Activated T-helper 1 cell treated with anti-CD3 and anti-CD28 coated beads, Interleukin-12 subunit alpha, Interleukin-12 subunit beta, Interleukin-2, Interleukin-4 antibody, amounts not matched to agents 30 ng/mL and 10 ng/mL and 1 ng/mL, durations not matched to agents 14 hours and 24 hours and 36 hours (primary cell): ENCODE measurements around the gene WTAP. TPM values are rescaled to one million over a fixed set of nuclear protein-coding genes. Genes with fewer than 3 reads are reported as not detected.
"Not testable (repeated sequence)": the region's sequence is repeated elsewhere in the genome, so short reads cannot be mapped to it uniquely, and the experiment has no call there.

Source experiments
- DNase-seq: peaks from one replicate; pipeline ENCODE4 v3.0.0; 2021; ENCODE audit warnings: low spot score
- H3K27ac Mint-ChIP-seq: one replicate; pipeline ENCODE4 v1.8.0; 2021; ENCODE audit warnings: mild to moderate bottlenecking, mixed read lengths
- H3K27me3 Mint-ChIP-seq: one replicate; pipeline ENCODE4 v1.8.0; 2022; ENCODE audit warnings: mild to moderate bottlenecking, moderate library complexity, mixed read lengths; ENCODE audit not compliant: insufficient read depth
- H3K36me3 Mint-ChIP-seq: one replicate; pipeline ENCODE4 v1.8.0; 2021; ENCODE audit warnings: low read depth, mixed read lengths
- H3K4me1 Mint-ChIP-seq: one replicate; pipeline ENCODE4 v1.8.0; 2021; ENCODE audit warnings: low read depth, mixed read lengths
- H3K4me3 Mint-ChIP-seq: one replicate; pipeline ENCODE4 v1.8.0; 2021; ENCODE audit warnings: mild to moderate bottlenecking, moderate library complexity, mixed read lengths
- H3K9me3 Mint-ChIP-seq: one replicate; pipeline ENCODE4 v1.8.0; 2021; ENCODE audit warnings: mixed read lengths
- intact Hi-C: fragments of 100-400 bp; cut with micrococcal nuclease; formaldehyde crosslinking; loops from one replicate; pipeline ENCODE4 v1.15.1; 2024
- total RNA-seq: library from RNA; stranded (reverse); gene quantifications from 2 replicates; pipeline ENCODE4 v1.2.3, GENCODE V29; 2022

WTAP gene
- total RNA-seq, 1 donor from 2014 or later, result 125 TPM

DNA sequence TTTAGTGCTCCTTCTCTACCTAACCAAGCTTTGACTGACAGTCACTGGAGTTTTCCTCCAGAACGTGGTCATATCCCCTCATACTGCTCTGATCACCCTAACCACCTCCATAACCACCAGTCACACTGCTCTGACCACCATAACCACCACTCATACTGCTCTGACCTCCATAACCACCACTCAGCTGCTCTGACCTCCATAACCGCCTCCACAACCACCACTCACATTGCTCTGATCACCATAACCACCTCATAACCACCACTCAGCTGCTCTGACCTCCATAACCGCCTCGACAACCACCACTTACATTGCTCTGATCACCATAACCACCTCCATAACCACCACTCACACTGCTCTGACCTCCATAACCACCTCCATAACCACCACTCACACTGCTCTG, 16.7 kb upstream of the WTAP start:
- intact Hi-C loops, H3K27me3 Mint-ChIP-seq, H3K4me1 Mint-ChIP-seq, H3K27ac Mint-ChIP-seq, DNase-seq, H3K9me3 Mint-ChIP-seq, H3K4me3 Mint-ChIP-seq, H3K36me3 Mint-ChIP-seq: not testable (repeated sequence)

DNA sequence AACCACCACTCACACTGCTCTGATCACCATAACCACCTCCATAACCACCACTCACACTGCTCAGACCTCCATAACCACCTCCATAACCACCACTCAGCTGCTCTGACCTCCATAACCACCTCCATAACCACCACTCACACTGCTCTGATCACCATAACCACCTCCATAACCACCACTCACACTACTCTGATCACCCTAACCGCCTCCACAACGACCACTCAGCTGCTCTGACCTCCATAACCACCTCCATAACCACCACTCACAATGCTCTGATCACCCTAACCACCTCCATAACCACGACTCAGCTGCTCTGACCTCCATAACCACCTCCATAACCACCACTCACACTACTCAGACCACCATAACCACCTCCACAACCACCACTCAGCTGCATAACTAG, 14.9 kb upstream of the WTAP start:
- intact Hi-C loops, result not testable (repeated sequence)

DNA sequence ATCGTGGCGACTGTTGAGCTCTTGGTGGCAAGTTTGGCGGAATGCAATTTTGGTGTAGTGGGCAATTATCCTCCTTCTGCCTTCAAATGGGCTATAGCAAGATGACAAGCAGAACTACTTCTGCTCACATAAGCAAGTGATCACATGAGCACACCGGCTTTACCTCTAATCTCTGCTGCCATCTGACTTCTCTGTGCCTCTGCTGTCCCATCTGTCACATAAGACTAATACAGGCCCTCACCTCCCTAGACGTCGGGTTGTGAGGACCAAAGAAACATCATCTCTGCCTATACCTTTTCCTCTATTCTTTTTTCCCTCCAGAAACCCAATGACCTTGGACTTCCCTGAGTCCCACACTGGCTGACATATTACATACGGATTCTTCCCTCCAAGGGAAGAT, 13.3 kb upstream of the WTAP start:
- intact Hi-C loops, result no loop called here
- Mint-ChIP-seq H3K4me3 (no peak overlapping the region), H3K36me3 (peaks cover 7% of the 10 kb centered on the region), H3K27me3 (peaks cover 2% of the 10 kb centered on the region), H3K27ac (no peak overlapping the region), H3K4me1 (peaks cover 17% of the 10 kb centered on the region), H3K9me3 (no peaks in the 10 kb centered on the region)
- DNase-seq, result no peak

More for the DNA sequence above, 14.9 kb upstream of the WTAP start:
- not testable (repeated sequence) for H3K4me3 Mint-ChIP-seq, DNase-seq, H3K9me3 Mint-ChIP-seq, H3K36me3 Mint-ChIP-seq, H3K27me3 Mint-ChIP-seq, H3K27ac Mint-ChIP-seq
- H3K4me1 Mint-ChIP-seq, result peaks cover 17% of the 10 kb centered on the region

DNA sequence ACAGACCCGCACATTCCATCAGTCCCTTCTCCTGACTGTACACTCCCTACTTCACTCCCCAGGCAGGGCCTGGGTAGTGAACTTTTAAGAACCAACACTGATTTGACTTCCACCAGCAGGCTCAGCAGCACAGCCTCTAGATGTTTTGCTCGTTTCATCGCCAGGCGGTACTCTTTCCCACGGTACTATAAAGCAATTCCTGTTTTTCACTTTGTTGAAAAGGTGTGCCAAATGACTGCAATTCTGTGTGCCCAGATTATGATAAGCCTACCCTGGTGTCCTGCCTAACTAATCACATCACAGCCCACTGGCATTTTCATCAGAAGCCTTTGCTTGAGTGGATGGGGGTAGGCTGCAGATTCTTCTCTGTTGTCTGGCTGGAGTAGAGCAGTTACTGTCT, 12.9 kb upstream of the WTAP start:
- no peak overlapping the region for H3K27ac Mint-ChIP-seq
- intact Hi-C loops, result no loop called here
- DNase-seq, result no peak

DNA sequence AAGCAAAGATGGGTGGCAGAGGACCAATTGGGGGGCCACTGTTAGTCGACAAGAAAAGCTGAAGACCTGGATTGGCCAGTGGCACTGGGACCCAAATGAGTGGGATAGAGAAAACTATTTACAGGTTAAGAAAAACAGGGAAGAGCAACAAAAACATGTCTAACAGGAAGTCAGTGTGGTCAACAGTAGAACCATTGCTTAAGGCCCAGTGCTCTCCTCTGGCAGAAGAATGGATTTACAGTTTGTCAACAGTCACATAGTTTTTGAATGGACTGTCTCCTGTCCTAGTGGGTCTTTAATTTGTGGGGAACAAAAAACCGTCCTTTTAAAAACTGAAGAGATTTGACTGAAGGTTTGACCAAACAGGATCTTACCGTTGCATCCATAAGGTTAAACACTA, 12.1 kb upstream of the WTAP start:
- Mint-ChIP-seq H3K4me1 (peaks cover 17% of the 10 kb centered on the region), H3K4me3 (no peak overlapping the region), H3K27me3 (no peaks in the 10 kb centered on the region), H3K9me3 (no peaks in the 10 kb centered on the region), H3K27ac (no peak overlapping the region), H3K36me3 (peaks cover 5% of the 10 kb centered on the region)
- DNase-seq, result no peak
- intact Hi-C loops, result no loop called here

More for the DNA sequence above, 12.9 kb upstream of the WTAP start:
- peaks cover 17% of the 10 kb centered on the region for H3K4me1 Mint-ChIP-seq
- no peaks in the 10 kb centered on the region for H3K9me3 Mint-ChIP-seq
- peaks cover 6% of the 10 kb centered on the region for H3K36me3 Mint-ChIP-seq
- peaks cover under 1% of the 10 kb centered on the region for H3K27me3 Mint-ChIP-seq
- H3K4me3 Mint-ChIP-seq, result no peak overlapping the region

DNA sequence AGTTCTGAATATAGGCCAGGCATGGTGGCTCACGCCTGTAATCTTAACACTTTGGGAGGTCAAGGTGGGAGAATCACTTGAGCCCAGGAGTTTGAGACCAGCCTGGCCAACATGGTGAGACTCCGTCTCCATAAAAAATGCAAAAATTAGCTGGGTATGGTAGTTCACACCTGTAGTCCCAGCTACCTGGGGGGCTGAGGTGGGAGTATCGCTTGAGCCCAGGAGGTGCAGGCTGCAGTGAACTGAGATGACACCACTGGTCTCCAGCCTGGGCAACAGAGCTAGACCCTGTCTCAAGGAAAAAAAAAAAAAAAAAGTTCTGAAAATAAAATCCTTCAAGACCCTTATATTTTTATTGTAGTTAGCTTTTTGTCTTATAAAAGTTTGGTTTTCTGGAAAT, 11.7 kb upstream of the WTAP start:
- Mint-ChIP-seq H3K4me3 (no peak overlapping the region), H3K9me3 (no peaks in the 10 kb centered on the region), H3K27me3 (no peaks in the 10 kb centered on the region), H3K36me3 (peaks cover 5% of the 10 kb centered on the region), H3K4me1 (peaks cover 17% of the 10 kb centered on the region), H3K27ac (no peak overlapping the region)
- no peak for DNase-seq
- intact Hi-C loops, result no loop called here

DNA sequence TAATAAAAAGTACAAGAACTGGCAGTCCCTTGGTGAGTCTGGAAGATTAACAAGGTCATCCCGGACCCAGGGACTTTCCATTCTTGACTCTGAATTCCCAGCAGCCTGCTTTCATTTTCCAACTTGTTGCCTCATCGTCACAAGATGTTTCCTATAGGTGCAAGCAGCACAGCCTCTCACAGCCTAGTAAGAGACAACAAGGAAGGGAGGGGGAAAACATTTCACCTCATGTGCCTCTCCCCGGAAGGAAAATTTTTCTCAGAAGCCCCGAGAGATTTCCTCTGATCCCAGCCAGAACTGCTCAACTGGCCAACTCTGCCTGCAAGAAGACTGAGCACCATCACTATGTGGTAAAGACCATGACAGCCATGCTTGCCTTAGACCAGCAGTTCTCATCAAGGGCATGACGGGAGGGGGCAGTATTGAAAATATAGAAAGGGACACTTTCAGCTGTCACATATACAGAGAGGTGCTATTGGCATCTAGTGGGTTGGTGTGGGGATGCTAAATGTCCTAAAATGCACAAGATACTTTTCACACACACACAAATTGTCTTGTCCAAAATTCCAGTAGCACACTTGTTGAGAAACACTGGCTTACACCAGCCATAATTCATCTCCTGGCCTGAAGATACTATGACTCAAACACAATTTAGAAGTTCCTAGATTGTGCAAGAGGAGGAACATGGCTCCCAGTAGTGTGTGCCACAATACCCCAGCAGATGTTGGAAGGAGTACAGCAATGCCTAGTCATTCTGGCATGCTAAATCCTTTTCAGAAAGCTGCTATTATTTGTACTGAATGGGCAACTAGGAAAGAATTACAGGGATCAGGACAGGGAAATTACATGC, 10.8 kb upstream of the WTAP start:
- Mint-ChIP-seq H3K36me3 (peaks cover 5% of the 10 kb centered on the region), H3K27me3 (no peaks in the 10 kb centered on the region), H3K4me3 (no peak overlapping the region), H3K4me1 (peaks cover 17% of the 10 kb centered on the region), H3K9me3 (no peaks in the 10 kb centered on the region), H3K27ac (no peak overlapping the region)
- intact Hi-C loops, result no loop called here
- DNase-seq, result no peak

DNA sequence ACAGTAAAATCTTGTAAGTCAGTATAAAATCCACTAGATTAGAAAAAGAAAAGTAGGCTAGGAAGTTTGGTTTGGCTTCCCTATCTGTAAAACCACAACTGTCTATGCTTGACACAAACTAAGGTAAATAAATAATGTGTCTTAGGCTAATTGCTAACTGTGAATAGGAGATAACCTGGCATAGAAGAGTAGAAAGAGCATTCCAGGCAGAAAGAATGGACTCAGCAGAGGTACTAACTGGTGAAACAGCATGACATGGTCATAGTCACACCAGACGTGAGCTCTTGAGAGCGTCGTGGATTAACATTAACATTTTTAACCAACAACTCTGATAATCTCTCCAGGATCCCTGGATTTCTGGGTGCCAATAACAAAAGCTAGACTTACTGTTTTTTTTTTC, 8.7 kb upstream of the WTAP start:
- Mint-ChIP-seq H3K36me3 (peaks cover 18% of the 10 kb centered on the region), H3K4me3 (no peak overlapping the region), H3K9me3 (peaks cover 10% of the 10 kb centered on the region), H3K27me3 (no peaks in the 10 kb centered on the region), H3K4me1 (peaks cover 22% of the 10 kb centered on the region), H3K27ac (no peak overlapping the region)
- intact Hi-C loops, result no loop called here
- DNase-seq, result no peak

DNA sequence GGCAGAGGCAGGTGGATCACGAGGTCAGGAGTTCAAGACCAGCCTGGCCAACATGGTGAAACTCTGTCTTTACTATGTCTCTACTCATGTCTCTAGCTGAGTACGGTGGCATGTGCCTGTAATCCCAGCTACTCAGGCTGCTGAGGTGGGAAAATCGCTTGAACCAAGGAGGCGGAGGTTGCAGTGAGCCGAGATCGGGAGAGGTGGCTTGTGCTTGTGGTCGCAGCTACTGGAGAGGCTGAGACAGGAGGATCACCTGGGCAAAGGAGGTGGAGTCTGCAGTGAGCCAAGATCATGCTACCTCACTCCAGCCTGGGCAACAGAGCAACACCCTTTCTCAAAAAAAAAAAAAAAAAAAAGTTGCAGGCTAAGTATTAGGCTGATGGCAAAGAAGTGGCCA, 8.0 kb upstream of the WTAP start:
- peaks cover 21% of the 10 kb centered on the region for H3K36me3 Mint-ChIP-seq

DNA sequence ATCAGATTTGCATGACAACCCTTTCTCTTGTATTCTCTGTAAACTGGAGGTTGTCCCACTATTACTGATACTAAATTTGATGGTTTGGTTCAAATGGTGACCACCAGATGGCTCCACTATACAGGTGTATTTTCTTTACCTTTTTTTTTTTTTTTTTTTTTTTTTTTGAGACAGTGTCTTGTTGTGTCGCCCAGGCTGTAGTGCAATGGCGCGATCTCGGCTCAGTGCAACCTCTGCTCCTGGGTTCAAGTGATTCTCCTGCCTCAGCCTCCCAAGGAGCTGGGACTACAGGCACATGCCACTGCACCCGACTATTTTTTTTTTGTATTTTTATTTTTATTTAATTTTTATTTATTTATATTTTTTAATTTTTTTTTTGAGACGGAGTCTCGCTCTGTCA, 6.6 kb upstream of the WTAP start:
- H3K4me1 Mint-ChIP-seq, result peaks cover 14% of the 10 kb centered on the region
- H3K4me3 Mint-ChIP-seq, result no peak overlapping the region
- no peaks in the 10 kb centered on the region for H3K27me3 Mint-ChIP-seq
- peaks cover 18% of the 10 kb centered on the region for H3K36me3 Mint-ChIP-seq
- peak; percentile 16 for DNase-seq
- no peak overlapping the region for H3K27ac Mint-ChIP-seq
- intact Hi-C loops, result loop anchor here (1.0 kb wide), 1 partner anchor 221 kb away; no protein-coding TSS in a partner anchor
- peaks cover 10% of the 10 kb centered on the region for H3K9me3 Mint-ChIP-seq

More for the DNA sequence above, 8.0 kb upstream of the WTAP start:
- H3K27me3 Mint-ChIP-seq, result no peaks in the 10 kb centered on the region
- no peak overlapping the region for H3K4me3 Mint-ChIP-seq
- no peak for DNase-seq
- peaks cover 10% of the 10 kb centered on the region for H3K9me3 Mint-ChIP-seq
- peaks cover 22% of the 10 kb centered on the region for H3K4me1 Mint-ChIP-seq
- intact Hi-C loops, result no loop called here
- no peak overlapping the region for H3K27ac Mint-ChIP-seq

DNA sequence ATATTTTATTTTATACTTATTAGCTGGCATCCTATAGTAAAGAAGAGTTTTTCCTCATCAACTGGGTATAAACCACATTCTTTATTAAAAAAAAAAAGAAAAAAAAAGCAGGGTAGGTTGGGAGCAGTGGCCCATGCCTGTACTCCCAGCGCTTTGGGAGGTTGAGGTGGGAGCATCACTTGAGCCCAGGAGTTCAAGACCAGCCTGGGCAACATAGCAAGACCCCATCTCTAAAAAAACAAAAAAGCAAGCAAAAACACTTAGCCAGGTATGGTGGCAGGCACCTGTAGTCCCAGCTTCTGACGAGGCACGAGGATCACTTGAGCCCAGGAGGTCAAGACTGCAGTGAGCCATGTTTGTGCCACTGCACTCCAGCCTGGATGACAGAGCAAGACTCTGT, 5.3 kb upstream of the WTAP start:
- intact Hi-C loops, DNase-seq, H3K4me3 Mint-ChIP-seq, H3K27me3 Mint-ChIP-seq, H3K27ac Mint-ChIP-seq: not testable (repeated sequence)
- Mint-ChIP-seq H3K4me1 (peaks cover 13% of the 10 kb centered on the region), H3K9me3 (peaks cover 10% of the 10 kb centered on the region), H3K36me3 (peaks cover 18% of the 10 kb centered on the region)

DNA sequence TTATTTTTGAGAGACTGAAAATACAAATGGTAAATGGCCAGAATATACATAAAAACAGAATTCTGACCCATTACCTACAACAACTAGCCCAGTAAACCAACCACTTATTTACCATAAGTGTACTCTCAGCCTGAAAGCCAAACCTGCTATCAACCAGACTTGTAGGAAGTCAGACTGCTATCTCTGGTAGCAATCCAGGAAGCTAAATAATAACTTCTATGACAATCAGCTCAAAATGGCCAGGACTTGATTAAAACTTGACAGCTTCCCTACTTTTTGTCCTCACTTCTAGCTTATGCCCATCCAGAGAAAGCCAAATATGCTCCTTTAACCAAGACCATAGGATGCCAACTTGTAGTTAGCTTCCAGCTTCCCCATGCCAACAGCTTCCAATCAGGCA, 4.7 kb upstream of the WTAP start:
- intact Hi-C loops, result no loop called here
- H3K36me3 Mint-ChIP-seq, result peaks cover 18% of the 10 kb centered on the region
- H3K27ac Mint-ChIP-seq, result no peak overlapping the region
- no peaks in the 10 kb centered on the region for H3K27me3 Mint-ChIP-seq
- H3K4me1 Mint-ChIP-seq, result peaks cover 13% of the 10 kb centered on the region
- H3K4me3 Mint-ChIP-seq, result no peak overlapping the region
- peaks cover 10% of the 10 kb centered on the region for H3K9me3 Mint-ChIP-seq
- no peak for DNase-seq

DNA sequence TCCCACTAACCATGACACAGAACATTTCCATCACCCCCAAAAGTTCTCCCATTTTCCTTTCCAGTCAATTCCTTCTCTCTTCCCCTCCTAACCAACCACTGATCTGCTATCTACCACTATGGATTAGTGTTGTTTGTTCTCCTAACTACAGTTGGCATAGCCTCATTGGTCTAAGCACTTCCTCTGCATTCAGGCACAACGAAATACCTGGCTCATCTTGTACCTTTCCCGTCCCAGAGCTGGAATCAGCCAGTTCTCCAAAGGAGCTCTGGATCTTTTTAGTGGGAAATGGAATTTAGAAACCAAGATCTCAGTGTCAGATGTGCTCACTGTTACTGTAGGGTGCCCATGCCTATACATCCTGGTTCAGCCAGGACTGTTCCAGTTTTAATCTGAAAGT, 4.0 kb upstream of the WTAP start:
- no peak overlapping the region for H3K27ac Mint-ChIP-seq

More for the DNA sequence above, 4.0 kb upstream of the WTAP start:
- Mint-ChIP-seq H3K4me3 (no peak overlapping the region), H3K27me3 (no peaks in the 10 kb centered on the region), H3K9me3 (peaks cover 10% of the 10 kb centered on the region), H3K4me1 (peaks cover 13% of the 10 kb centered on the region), H3K36me3 (peaks cover 18% of the 10 kb centered on the region)
- no peak for DNase-seq
- intact Hi-C loops, result no loop called here
